BLaER1 treated with 17β-estradiol and CSF1 and Interleukin-3, amounts not matched to agents 10 nM and 100 nM (cell line): ENCODE data around the gene HMOX1.
A peak's percentile ranks its signal among the peaks of the same experiment; 100 is the strongest.

Source experiments
- H3K27ac ChIP-seq, 11 experiments: shearing (Covaris generic); formaldehyde crosslinking; 2 replicates each; pipeline ENCODE4 v1.8.1; 2022
- H3K27me3 ChIP-seq, 11 experiments: shearing (Covaris generic); formaldehyde crosslinking; 2 replicates each; pipeline ENCODE4 v1.8.1; 2022
- H3K36me3 ChIP-seq, 11 experiments: shearing (Covaris generic); formaldehyde crosslinking; 2 replicates each; pipeline ENCODE4 v1.8.1; 2022
- H3K4me1 ChIP-seq, 10 experiments: shearing (Covaris generic); formaldehyde crosslinking; 2 replicates each; pipeline ENCODE4 v1.8.1; 2022
- H3K4me2 ChIP-seq, 11 experiments: shearing (Covaris generic); formaldehyde crosslinking; 2 replicates each; pipeline ENCODE4 v1.8.1; 2022
- H3K4me3 ChIP-seq, 10 experiments: shearing (Covaris generic); formaldehyde crosslinking; 2 replicates each; pipeline ENCODE4 v1.8.1; 2022
- H3K9ac ChIP-seq, 11 experiments: shearing (Covaris generic); formaldehyde crosslinking; 2 replicates each; pipeline ENCODE4 v1.8.1; 2022
- H3K9me3 ChIP-seq, 11 experiments: shearing (Covaris generic); formaldehyde crosslinking; replicated peaks in 1 of 11; 2 replicates each; pipeline ENCODE4 v1.8.1; 2022
- H4K20me1 ChIP-seq, 11 experiments: shearing (Covaris generic); formaldehyde crosslinking; 2 replicates each; pipeline ENCODE4 v1.8.1; 2022
- Cebpa-rat ChIP-seq, 11 experiments: shearing (Covaris generic); IDR thresholded peaks; 2 replicates each; pipeline ENCODE4 v1.8.1; 2022

Gene HMOX1

DNA sequence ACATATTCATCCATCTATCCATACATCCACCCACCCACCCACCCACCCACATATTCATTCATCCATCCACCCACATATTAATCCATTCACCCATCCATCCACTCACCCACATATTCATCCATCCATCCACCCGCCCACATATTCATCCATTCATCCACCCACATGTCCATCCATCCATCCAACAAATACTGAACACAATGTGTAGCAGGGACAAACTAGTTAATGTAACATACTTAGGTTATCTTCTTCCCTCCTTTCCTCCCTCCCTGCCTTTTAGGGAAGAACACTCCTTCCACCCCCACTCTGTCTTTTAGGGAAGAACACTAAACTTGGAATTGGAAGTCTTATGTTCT, 58.4 kb downstream of the HMOX1 start:
- Histone ChIP-seq H3K36me3 (peaks cover under 1 to 32% (median 11%) of the 10 kb centered on the region in 11 experiments; a peak in 18 of 22 replicates), H3K4me1 (peaks cover 0 to 17% (median 10%) of the 10 kb centered on the region in 10 experiments; a peak in 11 of 20 replicates), H3K9me3 (peaks cover 0 to 2% (median 0%) of the 10 kb centered on the region in 11 experiments; a peak in 3 of 22 replicates), H3K27me3 (no peaks in the 10 kb centered on the region), H4K20me1 (peaks cover 0 to 43% (median 5%) of the 10 kb centered on the region in 11 experiments; a peak in 6 of 22 replicates), H3K27ac (no peak overlapping the region), H3K9ac (no peak overlapping the region), H3K4me3 (no peak overlapping the region), H3K4me2 (no peak overlapping the region)
- no peak for TF ChIP-seq Cebpa-rat (IDR thresholded peaks at IDR 0.05)

DNA sequence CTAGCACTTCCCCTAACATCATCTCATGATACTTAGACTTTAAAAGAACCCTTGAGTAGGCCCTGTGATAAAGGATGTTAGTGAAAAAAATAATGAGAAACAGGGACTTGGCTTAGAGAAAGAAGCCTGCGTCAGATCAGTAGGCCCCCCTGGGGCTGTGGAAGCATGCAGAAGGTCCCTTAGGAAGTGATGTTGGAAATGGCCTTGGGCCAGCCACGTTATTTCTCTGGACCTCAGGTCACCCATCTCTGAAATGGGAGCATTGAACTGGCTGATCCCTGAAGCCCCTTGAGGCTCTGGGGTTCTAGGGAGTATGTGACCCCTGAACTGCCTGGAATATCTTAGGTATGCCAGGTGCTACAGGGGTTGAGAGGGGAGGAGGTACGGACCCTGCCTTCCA, 59.2 kb downstream of the HMOX1 start:
- Histone ChIP-seq H3K4me3 (no peak overlapping the region), H3K9me3 (no peaks in the 10 kb centered on the region), H3K4me2 (no peak overlapping the region), H3K9ac (no peak overlapping the region), H3K27me3 (no peaks in the 10 kb centered on the region), H3K4me1 (peaks cover 0 to 16% (median 11%) of the 10 kb centered on the region in 10 experiments; a peak in 11 of 20 replicates), H3K27ac (no peak overlapping the region), H4K20me1 (peaks cover 0 to 43% (median 5%) of the 10 kb centered on the region in 11 experiments; a peak in 6 of 22 replicates), H3K36me3 (peaks cover 0 to 27% (median 9%) of the 10 kb centered on the region in 11 experiments; a peak in 10 of 22 replicates)
- no peak for TF ChIP-seq Cebpa-rat (IDR thresholded peaks at IDR 0.05)

- no peak for TF ChIP-seq Cebpa-rat (IDR thresholded peaks at IDR 0.05)
- Histone ChIP-seq H4K20me1 (peaks cover 0 to 31% (median 0%) of the 10 kb centered on the region in 11 experiments; a peak in 5 of 22 replicates), H3K27me3 (no peaks in the 10 kb centered on the region), H3K9me3 (no peaks in the 10 kb centered on the region), H3K9ac (no peak overlapping the region), H3K4me2 (no peak overlapping the region), H3K4me1 (peaks cover 7 to 19% (median 12%) of the 10 kb centered on the region in 10 experiments; a peak in 17 of 20 replicates), H3K27ac (no peak overlapping the region; a peak in 1 of 22 replicates), H3K4me3 (no peak overlapping the region), H3K36me3 (peaks cover 0 to 23% (median 12%) of the 10 kb centered on the region in 11 experiments; a peak in 14 of 22 replicates)
These were observed 60.7 kb downstream of the HMOX1 start for GRCh38 chr22:35441489-35442100.

- Histone ChIP-seq H3K36me3 (peaks cover 0 to 18% (median 7%) of the 10 kb centered on the region in 11 experiments; a peak in 11 of 22 replicates), H4K20me1 (peaks cover 0 to 31% (median 0%) of the 10 kb centered on the region in 11 experiments; a peak in 5 of 22 replicates), H3K4me1 (peaks cover 11 to 28% (median 18%) of the 10 kb centered on the region in 10 experiments), H3K4me3 (no peak overlapping the region), H3K27ac (0 out of 22 replicates have a peak overlapping the region, but pooled peaks of 1 of the 11 experiments have one; percentile 21), H3K9me3 (no peaks in the 10 kb centered on the region), H3K4me2 (no peak overlapping the region), H3K9ac (no peak overlapping the region), H3K27me3 (no peaks in the 10 kb centered on the region)
- no peak for TF ChIP-seq Cebpa-rat (IDR thresholded peaks at IDR 0.05)
These were observed 61.6 kb downstream of the HMOX1 start for GRCh38 chr22:35442471-35442870.

DNA sequence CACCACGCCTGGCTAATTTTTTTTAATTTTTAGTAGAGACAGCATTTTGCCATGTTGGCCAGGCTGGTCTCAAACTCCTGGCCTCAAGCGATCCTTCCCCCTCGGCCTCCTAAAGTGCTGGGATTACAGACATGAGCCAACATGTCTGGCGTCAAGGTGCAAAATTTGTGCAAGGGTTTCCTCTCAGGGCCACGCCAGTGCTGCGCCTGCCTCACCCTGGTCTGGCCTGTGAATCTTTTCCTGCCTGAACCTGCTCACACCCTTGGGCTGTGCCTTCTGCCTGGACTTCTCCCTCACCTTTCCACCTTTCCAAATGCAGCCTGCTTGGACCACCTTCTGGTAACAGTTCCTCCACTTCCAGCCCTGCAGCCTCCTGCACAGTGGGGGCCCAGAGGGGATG, 62.4 kb downstream of the HMOX1 start:
- no peak overlapping the region for H3K9ac ChIP-seq
- H3K27ac ChIP-seq: no peak overlapping the region
- peaks cover 0 to 31% (median 0%) of the 10 kb centered on the region in 11 experiments; a peak in 5 of 22 replicates for H4K20me1 ChIP-seq
- no peak for TF ChIP-seq Cebpa-rat (IDR thresholded peaks at IDR 0.05)
- no peaks in the 10 kb centered on the region for H3K9me3 ChIP-seq
- H3K27me3 ChIP-seq: no peaks in the 10 kb centered on the region
- H3K4me2 ChIP-seq: peak overlapping the region in 2 of 11 experiments; percentile 0 to 3; a peak in 1 of 22 replicates
- peaks cover 19 to 36% (median 27%) of the 10 kb centered on the region in 10 experiments for H3K4me1 ChIP-seq
- H3K36me3 ChIP-seq: peaks cover 0 to 21% (median 7%) of the 10 kb centered on the region in 11 experiments; a peak in 9 of 22 replicates
- no peak overlapping the region for H3K4me3 ChIP-seq
